Left kidney (tissue), 2 donors: ENCODE results near the gene PPP3CA. TPM values are rescaled to one million over a fixed set of nuclear protein-coding genes. Genes with fewer than 3 reads are reported as not detected.

Experiments used
- DNase-seq: peaks from one replicate; pipeline ENCODE4 v3.0.0-alpha.2; 2013
- polyA plus RNA-seq: library from polyadenylated mRNA; unstranded; fragments of 120-200 nt; gene quantifications from one replicate; pipeline ENCODE4 v1.2.1, GENCODE V29; 2013; ENCODE audit not compliant: insufficient read length

The PPP3CA gene
- polyA plus RNA-seq, 1 donor: 54.3 TPM

DNA sequence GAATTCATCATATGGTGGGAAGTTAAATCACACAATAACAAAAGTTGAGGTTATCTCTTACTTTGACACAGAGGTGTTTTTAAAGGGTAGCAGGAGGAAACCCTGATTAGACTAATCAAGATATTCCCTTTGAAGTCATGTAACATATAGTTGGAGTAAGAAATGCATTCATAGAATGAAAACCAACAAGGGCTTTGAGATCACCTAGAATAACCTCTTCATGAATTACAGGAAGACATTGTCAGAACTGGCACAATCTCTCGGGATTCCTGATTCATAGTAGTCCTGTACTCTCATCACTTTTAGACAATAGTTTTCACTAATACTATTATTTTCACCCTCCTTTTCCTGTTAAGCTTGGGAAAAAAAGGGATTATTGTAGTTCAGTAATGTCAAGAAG is 170.2 kb downstream of the PPP3CA start:
- DNase-seq: no peak

DNA sequence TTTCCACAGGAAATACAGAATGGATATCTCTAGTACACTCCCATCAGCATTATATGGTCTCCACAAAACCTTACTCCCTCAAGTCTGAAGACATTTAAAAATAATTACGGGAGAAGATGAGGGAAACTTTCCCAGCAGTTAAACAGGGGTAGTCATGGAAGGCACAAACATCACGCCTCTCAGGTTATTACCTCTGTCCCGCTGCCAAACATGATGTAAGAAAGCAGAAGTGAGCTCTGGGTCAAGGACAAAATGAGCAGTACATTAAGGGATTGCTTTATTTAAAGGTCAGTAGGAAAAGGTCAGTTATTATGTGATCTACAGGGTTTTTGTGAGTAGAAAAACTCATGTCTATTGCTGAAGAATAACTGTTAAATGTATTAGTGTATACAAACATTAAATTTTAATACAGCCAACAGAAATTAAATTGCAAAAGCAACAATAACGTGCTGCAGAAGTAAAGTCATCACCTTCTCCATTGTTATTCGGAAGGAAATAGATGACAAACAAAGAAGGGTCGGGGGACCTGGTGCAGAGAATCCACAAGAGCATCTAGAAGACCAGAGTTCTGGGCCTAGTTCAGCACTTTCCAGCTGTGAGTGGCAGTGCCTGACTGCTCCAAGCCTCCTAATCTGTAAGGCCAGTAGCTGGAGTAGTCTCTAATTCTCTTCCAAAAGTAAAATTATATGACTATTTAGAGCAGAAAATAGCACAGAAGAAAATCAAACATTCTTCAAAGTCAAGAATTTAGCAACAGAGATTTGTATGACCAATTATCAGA is 171.2 kb downstream of the PPP3CA start:
- DNase-seq: no peak

DNA sequence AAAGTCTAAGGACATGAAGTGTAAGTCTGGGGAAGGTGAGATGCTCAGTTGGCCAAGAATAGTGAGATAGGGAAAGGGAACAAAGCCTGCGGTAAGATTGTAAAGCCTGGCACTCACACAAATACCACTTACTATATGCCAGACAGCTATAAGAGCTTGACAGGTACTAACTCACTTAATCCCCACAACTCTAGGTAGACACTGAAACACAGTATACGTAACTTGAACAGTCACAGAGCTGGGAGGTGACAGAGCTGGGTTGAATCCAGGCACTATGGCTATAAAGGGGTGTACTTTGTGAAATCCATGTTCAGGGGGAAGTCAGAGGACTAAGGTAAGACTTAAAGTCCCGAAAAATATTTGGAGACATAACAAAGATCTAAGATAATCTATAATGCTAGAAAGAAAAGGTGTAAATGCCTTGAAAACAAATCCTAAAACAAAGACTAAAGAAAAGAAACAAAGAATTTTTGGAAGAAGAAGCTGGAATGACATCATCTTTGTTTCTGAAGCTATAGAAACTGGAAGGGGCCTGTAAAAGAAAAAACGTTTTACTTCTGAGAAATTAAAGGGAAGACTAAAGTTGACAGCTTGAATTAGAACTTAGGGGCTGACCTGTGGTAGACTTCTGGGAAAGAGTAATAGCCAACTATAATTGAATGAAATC is 172.5 kb downstream of the PPP3CA start:
- DNase-seq: no peak

DNA sequence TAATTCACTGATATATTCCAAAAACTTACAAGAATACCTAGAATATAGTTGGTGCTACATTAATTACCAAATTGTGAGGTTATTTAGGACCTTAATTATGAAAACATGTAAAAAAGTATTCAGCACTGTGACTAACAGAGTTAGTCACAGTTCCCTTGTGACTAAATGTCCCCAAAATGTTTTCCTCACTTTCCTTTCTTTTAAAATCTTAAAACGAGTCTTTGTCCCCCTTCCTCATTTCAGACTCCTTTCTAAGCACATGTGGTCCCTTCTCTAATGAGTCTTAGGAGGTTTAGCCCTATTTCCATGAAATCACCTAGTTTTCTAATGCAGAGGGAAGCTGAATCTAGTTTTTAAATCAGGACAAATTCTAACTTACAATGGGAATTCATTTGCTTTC is 175.0 kb downstream of the PPP3CA start:
- no peak for DNase-seq

DNA sequence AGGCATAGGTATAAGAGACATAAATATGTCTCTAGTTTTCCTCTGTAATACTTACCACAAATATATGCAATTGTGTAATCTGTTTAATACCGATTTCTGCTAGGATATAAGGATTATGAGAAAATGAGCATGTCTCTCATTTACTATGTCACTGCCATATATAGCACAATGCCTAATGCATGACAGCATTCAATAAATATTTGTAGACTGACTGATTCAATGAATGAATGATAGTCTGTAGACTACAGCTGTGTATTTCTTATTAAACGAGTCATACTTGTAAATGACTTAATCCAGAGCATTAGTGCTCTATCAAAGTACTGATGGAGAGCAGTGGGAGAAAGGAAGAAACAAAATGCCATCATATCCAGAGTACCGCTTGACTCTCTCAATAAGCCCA is 175.6 kb downstream of the PPP3CA start:
- no peak for DNase-seq

DNA sequence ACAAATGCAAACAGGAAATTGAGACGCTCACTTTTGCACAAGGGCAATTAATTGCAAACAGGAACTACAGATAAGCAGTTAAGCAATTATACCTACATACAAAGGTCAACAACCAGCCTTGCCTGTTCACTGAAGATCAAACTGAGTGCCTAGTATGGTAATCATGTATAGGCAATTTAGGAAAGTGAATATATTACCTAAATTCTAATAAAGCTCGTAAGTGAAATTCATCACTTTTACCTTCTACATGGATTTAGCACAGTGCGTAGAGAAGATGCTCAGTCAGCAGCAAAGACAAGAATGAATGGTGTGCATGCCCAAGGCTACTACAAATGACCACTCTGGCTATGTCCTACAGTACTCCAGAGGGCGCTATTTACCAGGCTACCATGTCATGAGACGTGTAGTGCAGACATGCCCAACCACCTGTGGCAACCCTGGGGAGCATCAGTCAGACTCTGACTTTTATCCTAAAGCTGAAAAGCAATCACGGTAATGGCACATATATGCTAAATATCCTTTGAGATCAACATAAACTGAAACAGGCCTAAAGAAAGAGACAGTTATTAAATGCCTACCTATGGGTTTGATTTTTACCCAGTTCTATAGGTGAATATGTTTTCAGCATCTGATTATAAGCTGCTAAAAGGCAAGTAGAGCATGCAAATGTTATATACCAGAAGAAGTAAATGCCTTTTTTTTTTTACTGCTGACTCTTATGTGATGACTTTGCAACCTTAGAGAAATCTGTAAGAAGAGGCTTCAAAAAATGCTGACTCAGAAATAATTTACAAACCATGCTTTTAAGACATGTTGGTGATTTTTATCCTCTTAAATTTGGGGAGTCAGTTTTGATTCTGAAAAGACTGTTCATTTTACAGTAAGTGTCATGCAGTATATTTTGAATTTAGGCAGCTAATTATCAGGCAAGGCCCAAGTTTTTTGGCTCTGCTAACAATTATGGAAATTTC is 178.0 kb downstream of the PPP3CA start:
- peak; percentile 56 for DNase-seq

DNA sequence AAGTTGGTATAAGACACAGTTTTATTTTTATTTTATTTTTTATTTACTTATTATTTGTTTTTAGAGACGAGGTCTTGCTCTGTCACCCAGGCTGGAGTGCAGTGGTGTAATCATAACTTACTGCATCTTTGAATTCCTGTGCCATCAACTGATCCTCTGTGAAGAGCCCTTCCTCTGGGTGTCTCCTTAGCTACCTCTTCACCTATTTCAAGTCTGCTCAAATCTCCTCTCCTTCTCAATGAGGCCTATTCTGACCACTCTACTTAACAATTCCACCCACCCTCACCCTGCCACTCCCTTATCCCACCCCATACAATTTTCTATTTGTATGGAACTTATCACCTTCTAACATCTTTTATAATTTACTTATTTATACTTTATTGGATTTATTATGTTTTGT is 183.4 kb downstream of the PPP3CA start:
- DNase-seq: no peak

DNA sequence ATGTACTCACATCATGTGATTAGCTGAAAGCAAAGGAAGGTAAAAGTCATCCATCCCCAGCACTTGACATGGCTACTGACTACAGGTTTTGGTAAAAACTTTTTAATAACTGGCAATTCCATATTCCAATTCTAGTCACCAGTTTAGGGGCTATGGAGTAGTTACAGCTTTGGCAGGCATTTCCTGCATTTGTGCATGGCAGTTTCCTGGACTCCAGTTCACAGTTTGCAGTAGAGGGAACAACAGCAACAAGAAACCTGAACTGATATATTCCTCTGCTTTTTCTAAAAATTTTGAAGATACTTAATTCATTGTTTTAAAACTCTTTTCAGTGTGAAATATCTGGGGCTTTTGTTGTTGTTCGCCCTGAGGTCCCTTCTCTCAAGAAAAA is 184.3 kb downstream of the PPP3CA start:
- DNase-seq: no peak

DNA sequence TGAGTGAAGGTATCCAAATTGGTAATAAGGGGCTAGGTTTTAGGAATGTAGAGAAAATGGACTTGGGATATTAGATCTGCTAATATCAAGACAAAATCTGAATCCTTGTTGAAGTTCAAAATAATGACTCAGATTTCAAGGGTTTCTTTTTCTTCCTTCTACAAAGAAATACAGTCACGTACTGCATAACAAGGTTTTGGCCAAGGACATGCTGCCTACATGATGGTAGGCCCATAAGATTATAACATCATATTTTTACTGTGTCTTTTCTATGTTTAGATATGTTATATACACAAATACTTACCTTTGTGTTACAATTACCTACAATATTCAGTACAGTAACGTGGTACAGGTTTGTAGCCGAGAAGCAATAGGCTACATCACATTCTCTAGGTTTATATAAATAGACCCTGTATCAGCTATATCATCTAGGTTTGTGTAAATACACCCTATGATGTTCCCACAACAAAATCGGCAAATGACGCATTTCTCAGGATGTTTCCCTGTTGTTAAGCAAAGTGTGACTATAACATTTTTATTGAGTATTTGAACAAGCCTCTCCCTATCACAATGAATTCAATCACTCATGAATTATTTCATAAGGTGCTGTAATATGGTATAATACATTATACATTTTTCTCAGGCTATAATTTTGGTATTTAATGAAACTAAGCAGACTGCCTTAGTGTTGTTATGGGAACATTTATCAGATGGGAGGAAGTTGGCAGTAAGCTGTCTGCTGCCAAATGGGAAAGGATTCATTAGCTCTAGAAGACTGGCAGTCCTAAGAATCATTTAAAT is 186.3 kb downstream of the PPP3CA start:
- no peak for DNase-seq

DNA sequence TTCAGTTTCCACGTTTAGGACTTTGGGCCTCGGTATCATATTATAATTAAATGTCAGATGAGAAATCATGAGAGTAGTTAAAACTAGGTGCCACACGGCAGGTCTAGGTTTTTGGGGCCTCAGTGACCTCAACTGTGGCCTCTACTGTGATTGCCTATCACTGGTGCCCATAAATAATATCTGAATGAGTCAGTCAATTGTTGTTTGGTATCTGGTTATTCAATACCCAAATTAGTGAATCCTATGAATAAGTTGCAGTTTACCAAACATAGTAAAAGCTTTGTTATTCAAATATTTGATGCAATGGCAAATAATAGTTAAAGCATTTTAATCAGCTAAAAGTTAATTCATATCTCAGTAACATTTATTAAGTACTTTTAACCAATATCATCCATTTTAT is 188.8 kb downstream of the PPP3CA start:
- DNase-seq: no peak

DNA sequence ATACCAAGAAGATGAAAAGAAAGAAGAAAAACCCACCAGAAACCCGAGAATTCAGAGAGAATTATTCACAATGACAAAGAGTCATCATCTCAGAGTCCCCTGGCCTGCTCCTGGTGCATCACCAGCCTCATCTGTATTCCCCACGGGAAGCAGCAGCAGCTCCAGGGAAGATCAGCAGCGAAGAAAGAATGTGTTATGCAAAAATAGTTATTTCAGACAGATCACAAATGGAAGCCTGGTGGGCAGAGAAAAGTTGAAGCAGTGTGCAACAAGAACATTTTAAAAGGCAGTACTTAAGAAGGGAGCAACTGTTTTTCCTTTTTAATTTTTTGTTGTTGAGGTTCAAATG is 189.2 kb downstream of the PPP3CA start:
- DNase-seq: no peak

DNA sequence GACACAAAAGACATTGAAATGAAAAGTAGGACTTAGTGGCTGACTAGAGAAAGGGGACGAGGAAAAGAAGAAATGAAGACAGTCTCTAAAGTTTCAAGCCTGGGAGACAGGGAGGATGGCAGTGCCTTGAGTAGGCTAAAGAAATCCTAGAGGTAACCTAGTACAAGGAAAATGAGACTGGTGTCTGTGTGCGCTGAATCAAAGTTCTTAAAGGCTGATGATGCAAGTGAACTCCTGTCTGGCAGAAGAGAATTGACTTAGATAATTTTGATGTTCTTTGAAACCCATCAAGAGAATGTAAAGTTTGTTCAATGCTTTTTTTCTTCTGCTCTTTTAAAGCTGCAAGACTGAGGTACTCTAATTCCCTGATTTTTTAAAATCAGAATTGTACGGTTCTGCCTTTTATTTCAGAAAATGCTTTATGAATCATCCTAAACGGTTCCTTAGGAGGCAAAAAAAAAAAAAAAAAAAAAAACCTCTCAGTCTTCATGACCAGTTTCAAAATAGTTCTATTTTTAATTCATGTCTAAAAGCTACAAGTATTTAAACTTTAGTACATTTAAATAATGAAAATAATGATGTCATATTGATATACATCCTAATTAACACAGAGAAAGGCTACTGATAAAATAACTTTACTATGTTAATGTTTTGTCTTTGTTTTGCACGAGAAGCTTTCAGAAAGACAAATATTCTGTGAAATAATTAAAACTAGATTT is 189.8 kb downstream of the PPP3CA start:
- DNase-seq: no peak

DNA sequence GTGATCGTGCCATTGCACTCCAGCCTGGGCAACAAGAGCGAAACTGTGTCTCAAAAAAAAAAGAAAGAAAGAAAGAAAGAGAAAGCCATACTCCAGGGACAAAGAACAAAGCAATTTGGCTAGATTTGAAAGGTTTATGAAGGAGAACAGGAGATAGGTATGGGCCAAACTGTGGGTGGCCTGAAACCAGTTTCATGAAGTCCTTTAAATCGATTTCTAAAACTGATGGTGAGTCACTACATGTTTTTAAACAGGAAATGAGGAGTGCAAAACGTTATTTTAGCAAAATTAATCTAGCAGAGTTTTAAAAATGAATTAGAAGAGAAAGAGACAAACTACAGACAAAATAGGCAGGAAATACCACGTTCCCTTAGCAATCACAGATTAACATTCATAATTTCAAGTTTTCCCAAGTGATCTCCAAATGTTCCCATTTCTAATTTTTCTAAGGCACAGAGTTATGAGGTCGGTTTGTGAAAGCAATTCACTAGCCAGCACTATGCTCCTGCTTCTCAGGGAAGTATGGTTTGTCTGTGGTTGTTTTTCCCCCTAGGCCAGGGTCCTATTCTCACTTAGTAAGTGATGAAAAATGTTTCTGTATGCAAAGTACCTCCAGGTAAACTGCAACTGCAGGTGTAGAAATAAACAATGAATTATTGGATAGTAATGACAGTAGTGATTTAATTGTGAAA is 190.6 kb downstream of the PPP3CA start:
- no peak for DNase-seq

DNA sequence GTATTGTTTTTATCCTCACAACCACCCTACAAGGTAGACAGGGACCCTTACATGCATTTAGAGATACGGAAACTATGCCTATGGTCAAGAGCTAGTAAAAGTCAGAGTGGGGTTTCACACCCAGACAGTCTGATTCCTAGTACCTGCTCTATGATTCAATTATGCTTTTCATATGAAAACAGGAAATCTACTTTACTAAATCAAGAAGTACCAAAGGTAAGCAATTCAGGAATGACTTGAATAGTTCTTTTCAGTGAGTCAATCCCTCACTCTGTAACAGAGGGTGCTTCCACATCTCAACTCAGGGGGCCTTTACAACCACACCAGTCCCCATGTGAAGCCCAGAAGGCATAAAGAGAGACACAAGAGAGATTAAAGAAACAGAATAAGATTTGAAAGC is 191.4 kb downstream of the PPP3CA start:
- no peak for DNase-seq

DNA sequence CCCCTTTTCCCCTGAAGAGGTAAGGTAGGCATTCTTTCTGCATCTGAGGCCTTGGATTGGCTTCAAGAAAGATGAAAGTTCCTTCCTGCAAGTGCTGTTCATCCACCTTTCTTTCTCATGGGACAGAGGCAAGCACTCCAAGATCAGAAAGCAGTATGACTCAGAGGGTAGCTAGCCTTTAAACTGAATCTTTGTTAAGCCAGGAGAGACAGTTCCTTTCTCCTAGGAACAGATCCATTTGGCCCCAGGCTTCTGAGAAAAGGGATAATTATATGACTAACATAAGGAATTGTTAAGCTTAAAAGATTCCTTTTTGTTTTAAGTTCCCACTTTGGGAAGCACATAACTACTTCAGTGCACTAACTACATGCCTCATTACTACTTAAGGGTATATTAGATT is 192.0 kb downstream of the PPP3CA start:
- no peak for DNase-seq

DNA sequence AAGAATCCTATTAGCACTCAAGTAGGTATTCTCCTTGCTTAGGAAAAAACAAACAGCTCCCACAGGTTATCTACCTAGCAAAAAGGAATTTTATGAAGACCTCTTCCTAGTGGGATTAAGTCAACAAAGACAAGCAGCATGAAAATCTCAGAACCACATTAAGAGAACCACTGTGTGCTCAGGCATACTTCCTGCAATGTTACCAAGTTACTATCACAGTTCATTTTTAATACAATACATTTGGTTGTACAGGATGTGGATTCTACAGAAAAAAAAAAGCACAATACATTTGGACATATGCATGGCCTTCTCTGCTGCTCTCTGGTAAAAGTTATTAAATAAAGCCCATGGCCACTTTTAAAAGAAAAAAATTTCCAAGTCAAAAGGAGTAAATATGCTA is 193.7 kb downstream of the PPP3CA start:
- no peak for DNase-seq

DNA sequence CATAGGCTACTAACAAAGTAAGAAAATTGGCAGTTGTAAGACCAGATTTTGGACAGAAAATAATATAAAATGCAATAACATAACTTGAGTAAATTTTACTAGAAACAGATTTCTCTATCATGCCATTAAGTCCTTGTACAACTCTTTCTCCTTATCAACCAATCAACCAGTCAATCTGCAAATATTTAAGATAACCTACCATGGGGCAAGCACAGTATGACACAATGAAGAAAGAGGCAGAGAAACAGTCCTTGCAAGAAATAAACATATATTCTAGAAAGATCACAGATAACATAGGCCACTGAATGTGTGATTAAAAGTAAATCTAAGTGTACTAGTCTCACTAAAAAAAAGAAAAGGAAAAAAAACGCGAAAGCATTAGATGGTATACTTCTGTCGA is 194.8 kb downstream of the PPP3CA start:
- no peak for DNase-seq

DNA sequence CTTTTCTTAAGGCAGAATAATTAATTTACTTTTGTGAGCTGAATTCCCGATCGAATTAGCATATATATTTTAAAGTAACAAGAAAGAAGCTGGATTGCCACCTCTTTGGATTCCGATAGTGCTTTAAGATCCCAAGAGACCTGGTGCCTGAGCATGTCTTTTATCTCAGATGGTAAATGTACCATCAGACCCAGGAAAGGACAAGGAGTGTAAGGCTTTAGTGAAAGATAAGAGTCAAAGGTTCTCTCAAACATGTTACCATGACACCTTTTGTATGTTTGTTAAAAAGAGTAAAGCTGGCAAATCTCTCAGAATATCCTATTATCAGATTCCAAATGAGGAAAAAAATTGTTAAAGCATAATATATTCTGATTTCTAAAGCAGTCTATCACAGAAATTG is 198.8 kb downstream of the PPP3CA start:
- no peak for DNase-seq

DNA sequence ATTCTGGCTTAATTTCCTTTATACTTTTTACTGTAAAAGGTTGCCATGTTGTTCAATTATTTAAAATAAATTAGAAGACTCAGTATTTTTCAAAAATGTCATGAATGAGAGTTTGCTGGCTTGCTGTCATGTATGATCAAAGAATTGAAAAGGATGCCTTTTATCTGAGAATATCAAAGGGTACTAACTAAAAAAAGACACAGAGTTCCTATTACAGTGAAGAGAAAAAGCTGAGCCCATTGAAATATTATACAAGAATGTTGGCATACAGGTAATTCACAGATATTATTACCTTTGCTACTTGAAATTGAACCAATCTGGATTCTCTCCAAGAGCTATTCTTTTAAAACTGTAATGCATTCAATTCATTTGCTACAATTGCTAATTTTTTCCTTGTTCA is 200.0 kb downstream of the PPP3CA start:
- DNase-seq: no peak

DNA sequence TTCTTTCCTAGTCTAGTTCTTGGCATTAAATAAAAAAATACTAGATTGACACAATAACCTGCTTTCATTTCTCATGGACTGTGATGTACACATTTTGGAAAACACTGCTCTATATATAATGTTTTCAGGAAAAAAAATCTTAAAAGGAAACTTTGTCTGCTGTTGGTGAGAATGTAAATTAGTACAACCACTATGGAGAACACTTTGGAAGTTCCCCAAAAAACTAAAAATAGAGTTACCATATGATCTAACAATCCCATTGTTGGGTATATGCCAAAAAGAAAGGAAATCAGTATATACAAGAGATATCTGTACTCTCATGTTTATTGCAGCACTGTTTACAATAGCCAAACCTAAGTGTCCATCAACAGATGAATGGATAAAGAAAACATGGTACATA is 202.3 kb downstream of the PPP3CA start:
- DNase-seq: no peak

DNA sequence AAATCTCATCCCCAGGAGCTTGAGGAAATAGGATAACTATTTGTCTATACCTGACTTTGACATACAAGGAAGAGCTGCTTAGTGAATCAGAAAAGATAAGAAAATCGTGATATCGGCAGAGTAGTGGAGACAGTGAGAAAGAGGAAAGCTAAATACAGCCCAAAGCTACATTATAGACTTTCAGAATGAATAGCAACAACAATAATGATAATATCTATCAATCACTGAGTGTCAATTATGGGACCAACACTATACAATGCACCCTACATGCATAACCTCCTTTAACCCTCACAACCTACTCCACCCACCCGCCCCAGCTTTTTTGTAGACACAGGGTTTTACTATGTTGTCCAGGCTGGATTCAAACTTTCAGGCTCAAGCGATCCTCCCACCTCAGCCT is 205.1 kb downstream of the PPP3CA start:
- DNase-seq: no peak
